GM12801 (cell line): ENCODE results near the gene C1orf21.

Source experiments
- TF ChIP-seq, protein P1 (sequence below): IDR thresholded peaks from one replicate; pipeline ENCODE4 v1.5.1; 2011; ENCODE audit warnings: control low read depth; ENCODE audit not compliant: insufficient read length; ENCODE audit errors: extremely low read depth

Gene C1orf21

GRCh38 chr1:184517130-184517529 is 130.3 kb downstream of the C1orf21 start:
- TF ChIP-seq, protein P1, sequence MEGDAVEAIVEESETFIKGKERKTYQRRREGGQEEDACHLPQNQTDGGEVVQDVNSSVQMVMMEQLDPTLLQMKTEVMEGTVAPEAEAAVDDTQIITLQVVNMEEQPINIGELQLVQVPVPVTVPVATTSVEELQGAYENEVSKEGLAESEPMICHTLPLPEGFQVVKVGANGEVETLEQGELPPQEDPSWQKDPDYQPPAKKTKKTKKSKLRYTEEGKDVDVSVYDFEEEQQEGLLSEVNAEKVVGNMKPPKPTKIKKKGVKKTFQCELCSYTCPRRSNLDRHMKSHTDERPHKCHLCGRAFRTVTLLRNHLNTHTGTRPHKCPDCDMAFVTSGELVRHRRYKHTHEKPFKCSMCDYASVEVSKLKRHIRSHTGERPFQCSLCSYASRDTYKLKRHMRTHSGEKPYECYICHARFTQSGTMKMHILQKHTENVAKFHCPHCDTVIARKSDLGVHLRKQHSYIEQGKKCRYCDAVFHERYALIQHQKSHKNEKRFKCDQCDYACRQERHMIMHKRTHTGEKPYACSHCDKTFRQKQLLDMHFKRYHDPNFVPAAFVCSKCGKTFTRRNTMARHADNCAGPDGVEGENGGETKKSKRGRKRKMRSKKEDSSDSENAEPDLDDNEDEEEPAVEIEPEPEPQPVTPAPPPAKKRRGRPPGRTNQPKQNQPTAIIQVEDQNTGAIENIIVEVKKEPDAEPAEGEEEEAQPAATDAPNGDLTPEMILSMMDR, result no peak

GRCh38 chr1:184518736-184519357 is 132.0 kb downstream of the C1orf21 start:
- TF ChIP-seq, protein P1, result no peak

- TF ChIP-seq, protein P1, result no peak
Measured at GRCh38 chr1:184520336-184520735, 133.5 kb downstream of the C1orf21 start.

GRCh38 chr1:184524248-184524647 is 137.4 kb downstream of the C1orf21 start:
- TF ChIP-seq, protein P1, result no peak

- TF ChIP-seq, protein P1, result no peak
Measured at GRCh38 chr1:184527402-184527801, 140.6 kb downstream of the C1orf21 start.

GRCh38 chr1:184530226-184530625 is 143.4 kb downstream of the C1orf21 start:
- TF ChIP-seq, protein P1, result no peak

- TF ChIP-seq, protein P1, result no peak
Measured at GRCh38 chr1:184531296-184531695, 144.5 kb downstream of the C1orf21 start.
